Measurements from ENCODE around the gene TMEM127.

DNA sequence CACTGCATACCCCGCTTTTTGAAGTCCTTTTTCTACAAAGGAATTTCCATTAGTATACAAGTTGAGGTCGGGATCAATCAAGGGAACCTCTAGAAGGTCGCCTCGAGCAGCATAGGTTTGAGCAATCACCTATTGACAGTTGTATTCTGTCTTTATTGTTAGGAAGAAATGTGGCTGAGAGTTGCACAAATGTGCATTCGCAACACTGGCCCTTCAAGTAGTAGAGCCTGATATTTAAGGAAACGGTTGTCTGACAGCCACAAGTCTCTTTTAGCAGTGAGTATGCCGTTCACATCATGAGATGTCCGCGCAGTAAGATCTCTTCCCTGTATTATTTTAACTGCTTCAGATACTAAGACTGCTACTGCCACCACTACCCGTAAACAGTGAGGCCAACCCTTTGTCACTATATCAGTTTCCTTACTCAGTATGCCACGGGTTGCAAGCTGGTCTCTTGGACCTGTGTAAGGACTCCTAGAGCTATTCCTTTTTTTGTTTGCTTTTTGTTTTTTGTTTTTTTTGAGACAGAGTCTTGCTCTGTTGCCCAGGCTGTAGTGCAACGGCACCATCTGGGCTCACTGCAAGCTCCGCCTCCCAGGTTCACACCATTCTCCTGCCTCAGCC, 47.2 kb downstream of the TMEM127 start:
- TF ChIP-seq, protein P1, sequence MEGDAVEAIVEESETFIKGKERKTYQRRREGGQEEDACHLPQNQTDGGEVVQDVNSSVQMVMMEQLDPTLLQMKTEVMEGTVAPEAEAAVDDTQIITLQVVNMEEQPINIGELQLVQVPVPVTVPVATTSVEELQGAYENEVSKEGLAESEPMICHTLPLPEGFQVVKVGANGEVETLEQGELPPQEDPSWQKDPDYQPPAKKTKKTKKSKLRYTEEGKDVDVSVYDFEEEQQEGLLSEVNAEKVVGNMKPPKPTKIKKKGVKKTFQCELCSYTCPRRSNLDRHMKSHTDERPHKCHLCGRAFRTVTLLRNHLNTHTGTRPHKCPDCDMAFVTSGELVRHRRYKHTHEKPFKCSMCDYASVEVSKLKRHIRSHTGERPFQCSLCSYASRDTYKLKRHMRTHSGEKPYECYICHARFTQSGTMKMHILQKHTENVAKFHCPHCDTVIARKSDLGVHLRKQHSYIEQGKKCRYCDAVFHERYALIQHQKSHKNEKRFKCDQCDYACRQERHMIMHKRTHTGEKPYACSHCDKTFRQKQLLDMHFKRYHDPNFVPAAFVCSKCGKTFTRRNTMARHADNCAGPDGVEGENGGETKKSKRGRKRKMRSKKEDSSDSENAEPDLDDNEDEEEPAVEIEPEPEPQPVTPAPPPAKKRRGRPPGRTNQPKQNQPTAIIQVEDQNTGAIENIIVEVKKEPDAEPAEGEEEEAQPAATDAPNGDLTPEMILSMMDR (IDR thresholded peaks at IDR 0.05) = no peak
- TF ChIP-seq POLR2A (IDR thresholded peaks at IDR 0.05) (no peak), EP300 (IDR thresholded peaks at IDR 0.05) (no peak)
